Thyroid gland (tissue), 4 donors: Measurements from ENCODE around the gene TMA7B.

Experiments
- CTCF ChIP-seq, 6 experiments: fragments of 200-600 bp in 3 of 6; fragments of 450-650 bp in 3 of 6; sonication (generic) in 3 of 6; IDR thresholded peaks; one replicate each; pipeline ENCODE4 v1.5.1; 2016 to 2019; ENCODE audit warnings: antibody characterized with exemption in 6 of 6, mild to moderate bottlenecking in 2 of 6, inconsistent platforms in 1 of 6, moderate library complexity in 1 of 6
- POLR2A ChIP-seq, 2 donors: fragments of 450-650 bp; IDR thresholded peaks; one replicate each; pipeline ENCODE4 v1.6.1; 2017; ENCODE audit warnings: antibody characterized with exemption in 2 of 2, mild to moderate bottlenecking in 2 of 2, moderate library complexity in 1 of 2

- no peak for TF ChIP-seq CTCF (IDR thresholded peaks at IDR 0.05)
- TF ChIP-seq POLR2A (IDR thresholded peaks at IDR 0.05) = no peak
Measured at GRCh38 chr22:39917776-39918495, 42.3 kb upstream of the TMA7B start.
